ENCODE results near the gene MAMDC4. TPM values are rescaled to one million over a fixed set of nuclear protein-coding genes. Genes with fewer than 3 reads are reported as not detected.

The MAMDC4 gene
- total and polyA plus RNA-seq, 2 experiments from 2014 or later: 1.7 to 6.8 TPM

DNA sequence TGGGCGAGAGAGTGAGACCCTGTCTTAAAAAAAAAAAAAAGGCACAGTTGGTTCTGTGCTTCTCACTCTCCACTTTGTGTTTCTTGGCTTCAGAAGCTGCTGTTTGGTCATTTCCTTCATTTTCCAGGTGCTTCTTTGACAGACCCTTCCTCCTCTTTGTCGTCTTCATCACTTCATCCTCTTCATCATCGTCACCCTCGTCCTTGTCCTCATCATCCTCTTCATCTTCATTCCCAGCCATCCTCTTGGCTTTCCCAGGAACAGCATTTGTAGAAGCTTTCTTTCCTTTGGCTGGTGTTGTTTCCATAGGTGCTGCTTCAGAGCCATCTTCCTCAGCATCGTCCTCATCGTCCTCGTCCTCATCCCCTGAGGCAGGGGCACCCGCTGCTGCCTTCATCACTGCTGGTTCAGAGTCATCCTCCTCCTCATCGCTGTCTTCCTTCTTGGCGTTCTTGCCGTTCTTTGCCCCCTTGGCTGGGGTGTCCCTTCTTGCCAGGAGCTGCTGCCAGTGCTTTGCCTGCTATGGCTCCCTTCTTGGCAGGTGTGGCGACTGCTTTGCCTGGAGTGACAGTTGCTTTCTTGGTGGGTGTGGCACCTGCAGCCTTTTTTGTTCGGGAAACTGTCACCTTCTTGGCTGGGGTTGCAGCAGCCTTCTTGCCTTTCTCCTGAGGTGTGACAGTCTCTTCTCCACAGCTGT, 37.3 kb upstream of the MAMDC4 start (continued):
- TF ChIP-seq, protein P1, sequence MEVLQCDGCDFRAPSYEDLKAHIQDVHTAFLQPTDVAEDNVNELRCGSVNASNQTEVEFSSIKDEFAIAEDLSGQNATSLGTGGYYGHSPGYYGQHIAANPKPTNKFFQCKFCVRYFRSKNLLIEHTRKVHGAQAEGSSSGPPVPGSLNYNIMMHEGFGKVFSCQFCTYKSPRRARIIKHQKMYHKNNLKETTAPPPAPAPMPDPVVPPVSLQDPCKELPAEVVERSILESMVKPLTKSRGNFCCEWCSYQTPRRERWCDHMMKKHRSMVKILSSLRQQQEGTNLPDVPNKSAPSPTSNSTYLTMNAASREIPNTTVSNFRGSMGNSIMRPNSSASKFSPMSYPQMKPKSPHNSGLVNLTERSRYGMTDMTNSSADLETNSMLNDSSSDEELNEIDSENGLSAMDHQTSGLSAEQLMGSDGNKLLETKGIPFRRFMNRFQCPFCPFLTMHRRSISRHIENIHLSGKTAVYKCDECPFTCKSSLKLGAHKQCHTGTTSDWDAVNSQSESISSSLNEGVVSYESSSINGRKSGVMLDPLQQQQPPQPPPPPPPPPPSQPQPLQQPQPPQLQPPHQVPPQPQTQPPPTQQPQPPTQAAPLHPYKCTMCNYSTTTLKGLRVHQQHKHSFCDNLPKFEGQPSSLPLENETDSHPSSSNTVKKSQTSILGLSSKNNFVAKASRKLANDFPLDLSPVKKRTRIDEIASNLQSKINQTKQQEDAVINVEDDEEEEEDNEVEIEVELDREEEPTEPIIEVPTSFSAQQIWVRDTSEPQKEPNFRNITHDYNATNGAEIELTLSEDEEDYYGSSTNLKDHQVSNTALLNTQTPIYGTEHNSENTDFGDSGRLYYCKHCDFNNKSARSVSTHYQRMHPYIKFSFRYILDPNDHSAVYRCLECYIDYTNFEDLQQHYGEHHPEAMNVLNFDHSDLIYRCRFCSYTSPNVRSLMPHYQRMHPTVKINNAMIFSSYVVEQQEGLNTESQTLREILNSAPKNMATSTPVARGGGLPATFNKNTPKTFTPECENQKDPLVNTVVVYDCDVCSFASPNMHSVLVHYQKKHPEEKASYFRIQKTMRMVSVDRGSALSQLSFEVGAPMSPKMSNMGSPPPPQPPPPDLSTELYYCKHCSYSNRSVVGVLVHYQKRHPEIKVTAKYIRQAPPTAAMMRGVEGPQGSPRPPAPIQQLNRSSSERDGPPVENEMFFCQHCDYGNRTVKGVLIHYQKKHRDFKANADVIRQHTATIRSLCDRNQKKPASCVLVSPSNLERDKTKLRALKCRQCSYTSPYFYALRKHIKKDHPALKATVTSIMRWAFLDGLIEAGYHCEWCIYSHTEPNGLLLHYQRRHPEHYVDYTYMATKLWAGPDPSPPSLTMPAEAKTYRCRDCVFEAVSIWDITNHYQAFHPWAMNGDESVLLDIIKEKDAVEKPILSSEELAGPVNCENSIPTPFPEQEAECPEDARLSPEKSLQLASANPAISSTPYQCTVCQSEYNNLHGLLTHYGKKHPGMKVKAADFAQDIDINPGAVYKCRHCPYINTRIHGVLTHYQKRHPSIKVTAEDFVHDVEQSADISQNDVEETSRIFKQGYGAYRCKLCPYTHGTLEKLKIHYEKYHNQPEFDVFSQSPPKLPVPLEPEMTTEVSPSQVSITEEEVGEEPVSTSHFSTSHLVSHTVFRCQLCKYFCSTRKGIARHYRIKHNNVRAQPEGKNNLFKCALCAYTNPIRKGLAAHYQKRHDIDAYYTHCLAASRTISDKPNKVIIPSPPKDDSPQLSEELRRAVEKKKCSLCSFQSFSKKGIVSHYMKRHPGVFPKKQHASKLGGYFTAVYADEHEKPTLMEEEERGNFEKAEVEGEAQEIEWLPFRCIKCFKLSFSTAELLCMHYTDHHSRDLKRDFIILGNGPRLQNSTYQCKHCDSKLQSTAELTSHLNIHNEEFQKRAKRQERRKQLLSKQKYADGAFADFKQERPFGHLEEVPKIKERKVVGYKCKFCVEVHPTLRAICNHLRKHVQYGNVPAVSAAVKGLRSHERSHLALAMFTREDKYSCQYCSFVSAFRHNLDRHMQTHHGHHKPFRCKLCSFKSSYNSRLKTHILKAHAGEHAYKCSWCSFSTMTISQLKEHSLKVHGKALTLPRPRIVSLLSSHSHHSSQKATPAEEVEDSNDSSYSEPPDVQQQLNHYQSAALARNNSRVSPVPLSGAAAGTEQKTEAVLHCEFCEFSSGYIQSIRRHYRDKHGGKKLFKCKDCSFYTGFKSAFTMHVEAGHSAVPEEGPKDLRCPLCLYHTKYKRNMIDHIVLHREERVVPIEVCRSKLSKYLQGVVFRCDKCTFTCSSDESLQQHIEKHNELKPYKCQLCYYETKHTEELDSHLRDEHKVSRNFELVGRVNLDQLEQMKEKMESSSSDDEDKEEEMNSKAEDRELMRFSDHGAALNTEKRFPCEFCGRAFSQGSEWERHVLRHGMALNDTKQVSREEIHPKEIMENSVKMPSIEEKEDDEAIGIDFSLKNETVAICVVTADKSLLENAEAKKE (CRISPR knock-in tag; IDR thresholded peaks at IDR 0.05): no peak
- TF ChIP-seq STAT1 (IDR thresholded peaks at IDR 0.05; ENCODE audit: unreplicated experiment) (no peak), NANOG (IDR thresholded peaks at IDR 0.05; ENCODE audit: borderline replicate concordance) (no peak), JUNB (IDR thresholded peaks at IDR 0.05; ENCODE audit: unreplicated experiment) (no peak)

DNA sequence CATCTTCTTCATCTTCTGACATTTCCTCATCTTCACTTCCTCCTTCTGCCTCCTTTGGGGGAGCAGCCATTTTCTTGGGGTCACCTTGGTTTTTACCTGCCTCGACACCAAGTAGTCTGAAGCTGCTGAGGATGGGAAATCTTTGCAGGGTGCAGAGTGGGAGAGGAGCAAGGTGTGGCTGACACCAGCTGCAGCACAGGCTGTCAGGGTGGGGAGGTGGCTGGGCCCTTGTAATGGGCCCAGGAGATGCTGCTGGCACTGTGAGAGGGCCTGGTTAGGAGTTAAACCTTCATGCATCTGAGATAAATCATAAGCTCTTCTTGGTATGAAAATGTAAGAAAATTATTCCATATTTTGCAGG, 36.7 kb upstream of the MAMDC4 start:
- peaks cover 8% of the 10 kb centered on the region; the same call in 1 of the 2 replicates for H3K36me3 ChIP-seq (ENCODE audit: insufficient read depth)
- H3K79me2 ChIP-seq (replicated peaks; ENCODE audit: insufficient read depth): peaks cover 76% of the 10 kb centered on the region
- ATAC-seq (no peak), DNase-seq (ENCODE audit: low spot score) (no peak)
- no peak overlapping the region for H2AFZ ChIP-seq
- H3K4me1 Mint-ChIP-seq: peaks cover 4% of the 10 kb centered on the region; the same call in 1 of the 3 replicates
- no peaks in the 10 kb centered on the region for H3K27me3 ChIP-seq (ENCODE audit: insufficient read depth)
- no peak overlapping the region for H3K4me2 ChIP-seq
- H3K4me3 ChIP-seq: no peak overlapping the region
- no peaks in the 10 kb centered on the region for H3K9me2 ChIP-seq (ENCODE audit: insufficient read depth)
- peaks cover 46% of the 10 kb centered on the region for H4K20me1 ChIP-seq (replicated peaks; ENCODE audit: insufficient read depth)
- H3F3A ChIP-seq (replicated peaks; ENCODE audit: low read depth): peaks cover 4% of the 10 kb centered on the region; the same call in 1 of the 2 replicates
- no peak overlapping the region for H3K27ac Mint-ChIP-seq
- H3K27ac ChIP-seq (ENCODE audit: low read depth): no peak overlapping the region
- no peaks in the 10 kb centered on the region for H3K9me3 Mint-ChIP-seq
- peaks cover 66% of the 10 kb centered on the region for H3K36me3 Mint-ChIP-seq (ENCODE audit: low read depth)
- no peak overlapping the region for H3K4me3 Mint-ChIP-seq
- no peaks in the 10 kb centered on the region for H3K4me1 ChIP-seq (ENCODE audit: insufficient read depth)
- peaks cover 3% of the 10 kb centered on the region for H3K27me3 Mint-ChIP-seq (ENCODE audit: insufficient read depth, low read depth, poor library complexity)
- no peak for TF ChIP-seq EZH2phosphoT487 (IDR thresholded peaks at IDR 0.05; ENCODE audit: unreplicated experiment)
- TF ChIP-seq, protein P2, sequence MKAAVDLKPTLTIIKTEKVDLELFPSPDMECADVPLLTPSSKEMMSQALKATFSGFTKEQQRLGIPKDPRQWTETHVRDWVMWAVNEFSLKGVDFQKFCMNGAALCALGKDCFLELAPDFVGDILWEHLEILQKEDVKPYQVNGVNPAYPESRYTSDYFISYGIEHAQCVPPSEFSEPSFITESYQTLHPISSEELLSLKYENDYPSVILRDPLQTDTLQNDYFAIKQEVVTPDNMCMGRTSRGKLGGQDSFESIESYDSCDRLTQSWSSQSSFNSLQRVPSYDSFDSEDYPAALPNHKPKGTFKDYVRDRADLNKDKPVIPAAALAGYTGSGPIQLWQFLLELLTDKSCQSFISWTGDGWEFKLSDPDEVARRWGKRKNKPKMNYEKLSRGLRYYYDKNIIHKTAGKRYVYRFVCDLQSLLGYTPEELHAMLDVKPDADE (IDR thresholded peaks at IDR 0.05): no peak
- TF ChIP-seq JUNB (IDR thresholded peaks at IDR 0.05; ENCODE audit: unreplicated experiment): no peak
- no peak for TF ChIP-seq EZH2 (IDR thresholded peaks at IDR 0.05; ENCODE audit: low read depth, unreplicated experiment)
- TF ChIP-seq, protein P1 (CRISPR knock-in tag; IDR thresholded peaks at IDR 0.05): no peak
- no peak for TF ChIP-seq NANOG (IDR thresholded peaks at IDR 0.05; ENCODE audit: borderline replicate concordance)
- no peak for TF ChIP-seq POLR2AphosphoS5 (IDR thresholded peaks at IDR 0.05; ENCODE audit: low read depth)

All from GM23338 (cell line).